Measurements from ENCODE around the gene EFNA2. TPM values are rescaled to one million over a fixed set of nuclear protein-coding genes. Genes with fewer than 3 reads are reported as not detected.

The EFNA2 gene
- total RNA-seq, 1 experiment from 2014 or later = 12.2 TPM

DNA sequence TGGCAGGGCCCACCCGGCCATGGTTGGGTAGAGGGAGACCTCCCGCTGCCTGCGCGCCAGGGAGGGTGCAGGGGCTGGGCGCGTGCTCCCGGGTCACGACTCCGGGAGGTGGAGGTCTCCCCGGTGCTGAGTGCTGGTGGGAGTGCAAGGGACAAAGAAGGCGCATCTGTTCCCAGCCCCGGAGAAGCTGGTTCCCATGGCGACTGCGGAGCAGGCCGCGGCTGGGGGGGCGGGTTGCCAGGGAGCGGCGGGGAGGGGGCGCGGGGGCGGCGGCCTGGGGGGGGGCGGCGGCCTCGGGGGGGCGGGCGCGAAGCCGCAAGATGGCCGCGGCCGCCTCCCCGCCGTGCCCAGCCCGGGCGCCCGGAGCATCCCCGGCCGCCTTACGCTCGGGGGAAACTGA is 49.1 kb upstream of the EFNA2 start:
- Histone ChIP-seq H3K4me2 (ENCODE audit: low read length) (peak overlapping the region; percentile 94), H3K9me3 (ENCODE audit: control insufficient read depth in 1 of 2, insufficient read depth in 1 of 2, low read depth in 1 of 2, low read length in 2 of 2) (no peaks in the 10 kb centered on the region), H3K4me1 (ENCODE audit: control insufficient read depth in 1 of 2, insufficient read depth in 2 of 2, low read length in 2 of 2) (peaks cover 30 to 58% of the 10 kb centered on the region in 2 experiments), H3K4me3 (replicated peaks in 1 of 2; ENCODE audit: low read depth in 1 of 2, low read length in 2 of 2) (peak overlapping the region; percentile 83 to 96), H3K9me2 (ENCODE audit: insufficient read depth) (no peaks in the 10 kb centered on the region), H2AFZ (ENCODE audit: low read depth, low read length, poor library complexity, severe bottlenecking) (no peak overlapping the region), H3K27ac (ENCODE audit: low read depth, low read length) (peak overlapping the region; percentile 94), H4K20me1 (ENCODE audit: insufficient read depth) (no peaks in the 10 kb centered on the region), H3K79me2 (ENCODE audit: insufficient read depth, low read length) (peaks cover 22% of the 10 kb centered on the region; the same call in 1 of the 2 replicates), H3K36me3 (ENCODE audit: control insufficient read depth in 1 of 2, insufficient read depth in 2 of 2, low read length in 2 of 2) (peaks cover 3 to 16% of the 10 kb centered on the region in 2 experiments; a peak in 3 of 4 replicates), H3K27me3 (ENCODE audit: insufficient read depth, low read length) (no peaks in the 10 kb centered on the region), H3K9ac (ENCODE audit: low read length) (peak overlapping the region; percentile 95)
- DNase-seq (ENCODE audit: low read depth, low spot score) (no peak), ATAC-seq (no peak)
- no TSS peak for BruUV-seq (replicated peaks)
- ChIA-PET RAD21 (ENCODE audit: low non-redundant PET in 1 of 2, low total read pairs in 2 of 2, uncharacterized antibody in 2 of 2, unreplicated experiment in 2 of 2) (no interaction called here), CTCF (no interaction called here), POLR2A (interaction anchor here (0.9 kb wide), 1 partner anchor 9 kb away, joined by 3 read pairs; no protein-coding TSS in a partner anchor)
- intact Hi-C loops (cut with micrococcal nuclease) = no loop called here
- TF ChIP-seq ELF1 (IDR thresholded peaks at IDR 0.05; ENCODE audit: borderline replicate concordance, low read depth) (no peak), SP1 (IDR thresholded peaks at IDR 0.05; ENCODE audit: low read depth) (no peak), POLR2A (IDR thresholded peaks at IDR 0.05; ENCODE audit: borderline replicate concordance, extremely low read depth, insufficient read depth, insufficient read length) (no peak), JUND (IDR thresholded peaks at IDR 0.05) (no peak), RAD21 (IDR thresholded peaks at IDR 0.05; ENCODE audit: low read depth) (no peak), TCF7L2 (IDR thresholded peaks at IDR 0.05; ENCODE audit: borderline replicate concordance, extremely low read depth, insufficient read depth, insufficient read length) (no peak), YY1 (IDR thresholded peaks at IDR 0.05; ENCODE audit: extremely low read depth, insufficient replicate concordance, low read depth, low read length) (no peak), CBX3 (IDR thresholded peaks at IDR 0.05; ENCODE audit: low read depth) (no peak), SRF (IDR thresholded peaks at IDR 0.05; ENCODE audit: low read depth) (no peak), CEBPB (IDR thresholded peaks at IDR 0.05; ENCODE audit: low read depth) (no peak), EZH2 (IDR thresholded peaks at IDR 0.05) (no peak), FOSL1 (IDR thresholded peaks at IDR 0.05; ENCODE audit: low read depth) (no peak), ZNF274 (IDR thresholded peaks at IDR 0.05; ENCODE audit: low read depth, low read length) (no peak), POLR2AphosphoS5 (IDR thresholded peaks at IDR 0.05; ENCODE audit: low read depth, low read length) (no peak), EGR1 (IDR thresholded peaks at IDR 0.05; ENCODE audit: low read depth) (no peak)
- TF ChIP-seq, protein P1, sequence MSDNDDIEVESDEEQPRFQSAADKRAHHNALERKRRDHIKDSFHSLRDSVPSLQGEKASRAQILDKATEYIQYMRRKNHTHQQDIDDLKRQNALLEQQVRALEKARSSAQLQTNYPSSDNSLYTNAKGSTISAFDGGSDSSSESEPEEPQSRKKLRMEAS (IDR thresholded peaks at IDR 0.05) = no peak
- TF ChIP-seq, protein P2, sequence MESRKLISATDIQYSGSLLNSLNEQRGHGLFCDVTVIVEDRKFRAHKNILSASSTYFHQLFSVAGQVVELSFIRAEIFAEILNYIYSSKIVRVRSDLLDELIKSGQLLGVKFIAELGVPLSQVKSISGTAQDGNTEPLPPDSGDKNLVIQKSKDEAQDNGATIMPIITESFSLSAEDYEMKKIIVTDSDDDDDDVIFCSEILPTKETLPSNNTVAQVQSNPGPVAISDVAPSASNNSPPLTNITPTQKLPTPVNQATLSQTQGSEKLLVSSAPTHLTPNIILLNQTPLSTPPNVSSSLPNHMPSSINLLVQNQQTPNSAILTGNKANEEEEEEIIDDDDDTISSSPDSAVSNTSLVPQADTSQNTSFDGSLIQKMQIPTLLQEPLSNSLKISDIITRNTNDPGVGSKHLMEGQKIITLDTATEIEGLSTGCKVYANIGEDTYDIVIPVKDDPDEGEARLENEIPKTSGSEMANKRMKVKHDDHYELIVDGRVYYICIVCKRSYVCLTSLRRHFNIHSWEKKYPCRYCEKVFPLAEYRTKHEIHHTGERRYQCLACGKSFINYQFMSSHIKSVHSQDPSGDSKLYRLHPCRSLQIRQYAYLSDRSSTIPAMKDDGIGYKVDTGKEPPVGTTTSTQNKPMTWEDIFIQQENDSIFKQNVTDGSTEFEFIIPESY (IDR thresholded peaks at IDR 0.05; ENCODE audit: extremely low read depth, insufficient replicate concordance, low read length) = no peak
- TF ChIP-seq, protein P3, sequence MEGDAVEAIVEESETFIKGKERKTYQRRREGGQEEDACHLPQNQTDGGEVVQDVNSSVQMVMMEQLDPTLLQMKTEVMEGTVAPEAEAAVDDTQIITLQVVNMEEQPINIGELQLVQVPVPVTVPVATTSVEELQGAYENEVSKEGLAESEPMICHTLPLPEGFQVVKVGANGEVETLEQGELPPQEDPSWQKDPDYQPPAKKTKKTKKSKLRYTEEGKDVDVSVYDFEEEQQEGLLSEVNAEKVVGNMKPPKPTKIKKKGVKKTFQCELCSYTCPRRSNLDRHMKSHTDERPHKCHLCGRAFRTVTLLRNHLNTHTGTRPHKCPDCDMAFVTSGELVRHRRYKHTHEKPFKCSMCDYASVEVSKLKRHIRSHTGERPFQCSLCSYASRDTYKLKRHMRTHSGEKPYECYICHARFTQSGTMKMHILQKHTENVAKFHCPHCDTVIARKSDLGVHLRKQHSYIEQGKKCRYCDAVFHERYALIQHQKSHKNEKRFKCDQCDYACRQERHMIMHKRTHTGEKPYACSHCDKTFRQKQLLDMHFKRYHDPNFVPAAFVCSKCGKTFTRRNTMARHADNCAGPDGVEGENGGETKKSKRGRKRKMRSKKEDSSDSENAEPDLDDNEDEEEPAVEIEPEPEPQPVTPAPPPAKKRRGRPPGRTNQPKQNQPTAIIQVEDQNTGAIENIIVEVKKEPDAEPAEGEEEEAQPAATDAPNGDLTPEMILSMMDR (IDR thresholded peaks at IDR 0.05 in 2 of 3, conservative IDR thresholded peaks at IDR 0.05 in 1 of 3; ENCODE audit: borderline replicate concordance in 1 of 3, insufficient read depth in 1 of 3, low read depth in 2 of 3, low read length in 2 of 3) = no peak
- TF ChIP-seq, protein P4, sequence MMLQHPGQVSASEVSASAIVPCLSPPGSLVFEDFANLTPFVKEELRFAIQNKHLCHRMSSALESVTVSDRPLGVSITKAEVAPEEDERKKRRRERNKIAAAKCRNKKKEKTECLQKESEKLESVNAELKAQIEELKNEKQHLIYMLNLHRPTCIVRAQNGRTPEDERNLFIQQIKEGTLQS (IDR thresholded peaks at IDR 0.05) = no peak
